HepG2 (cell line): ENCODE measurements around the gene IST1. TPM values are rescaled to one million over a fixed set of nuclear protein-coding genes. Genes with fewer than 3 reads are reported as not detected.

ENCODE experiments used
- ATAC-seq: fragments of 200-7000 bp; cut with Tn5 transposase; 3 replicates; pipeline ENCODE4 v1.9.1; 2020; ENCODE audit warnings: mild to moderate bottlenecking, moderate library complexity
- BruUV-seq: library from RNA; stranded (reverse); fragments of 400-500 nt; replicated peaks from 2 replicates; lab custom pipeline; 2021; lab: Mats Ljungman, UMichigan
- CTCF ChIA-PET: fragments of 300-600 bp; formaldehyde crosslinking; extraction: SDS; loops from one replicate; lab custom pipeline; 2021; ENCODE audit warnings: low total read pairs, inconsistent platforms, low intra/inter-chr PET ratio; lab: Yijun Ruan, JAX
- POLR2A ChIA-PET: fragments of 350-600 bp; sonication (Branson Sonifier 250); formaldehyde crosslinking; loops from one replicate; lab custom pipeline; 2020; ENCODE audit warnings: antibody characterized with exemption, inconsistent platforms; lab: Yijun Ruan, JAX
- DNase-seq: peaks from one replicate; pipeline ENCODE4 v3.0.0-alpha.2; 2015; ENCODE audit warnings: low spot score
- FAIRE-seq: peaks from 3 replicates; lab custom pipeline; 2011; peaks lifted over from hg19 to GRCh38; lab: Jason Lieb, UNC
- H2AFZ ChIP-seq: one replicate; pipeline ENCODE4 v1.6.1; 2011; ENCODE audit warnings: low read length, inconsistent platforms
- H3K27ac ChIP-seq: fragments of 300-600 bp; 3 replicates; pipeline ENCODE4 v1.8.0; 2011; ENCODE audit warnings: mixed run types, mild to moderate bottlenecking, mixed read lengths, low read length, inconsistent platforms; ENCODE audit not compliant: insufficient read depth; ENCODE audit errors: extremely low read length
- H3K27me3 ChIP-seq, 2 experiments: fragments of 200-600 bp in 1 of 2; 2 replicates in 1 of 2; 3 replicates in 1 of 2; pipeline versions ENCODE4 v1.6.0 to v1.8.0; 2011; ENCODE audit warnings: low read length in 2 of 2, mild to moderate bottlenecking in 2 of 2, moderate library complexity in 2 of 2, inconsistent platforms in 1 of 2; ENCODE audit not compliant: insufficient read depth in 2 of 2, control insufficient read depth in 1 of 2
- H3K36me3 ChIP-seq, 2 experiments: fragments of 200-600 bp in 1 of 2; replicated peaks in 1 of 2; 2 replicates in 1 of 2; 3 replicates in 1 of 2; pipeline versions ENCODE4 v1.5.1 to v1.8.0; 2011; ENCODE audit warnings: low read length in 2 of 2, inconsistent platforms in 1 of 2; ENCODE audit not compliant: insufficient read depth in 2 of 2, control insufficient read depth in 1 of 2
- H3K4me1 ChIP-seq: 2 replicates; pipeline ENCODE4 v1.5.1; 2012; ENCODE audit warnings: low read length, inconsistent platforms; ENCODE audit not compliant: insufficient read depth
- H3K4me2 ChIP-seq: 2 replicates; pipeline ENCODE4 v1.6.0; 2011; ENCODE audit warnings: low read depth, low read length, inconsistent platforms
- H3K4me3 ChIP-seq, 3 experiments: fragments of 200-600 bp in 1 of 3; sonication (generic), shearing (Covaris generic) in 1 of 3; replicated peaks in 1 of 3; 2 replicates each; pipeline ENCODE4 v1.5.1; 2011 to 2016; ENCODE audit warnings: low read length in 3 of 3, inconsistent platforms in 2 of 3, low read depth in 2 of 3, mild to moderate bottlenecking in 2 of 3, control low read depth in 1 of 3, mixed read lengths in 1 of 3; ENCODE audit not compliant: insufficient read depth in 1 of 3
- H3K79me2 ChIP-seq: one replicate; pipeline ENCODE4 v1.6.1; 2011; ENCODE audit warnings: low read length, inconsistent platforms; ENCODE audit not compliant: insufficient read depth
- H3K9ac ChIP-seq: 2 replicates; pipeline ENCODE4 v1.6.0; 2011; ENCODE audit warnings: mild to moderate bottlenecking, low read depth, low read length, inconsistent platforms; ENCODE audit not compliant: insufficient read depth
- H3K9me3 ChIP-seq: 2 replicates; pipeline ENCODE4 v1.5.1; 2012; ENCODE audit warnings: mild to moderate bottlenecking, low read length
- H4K20me1 ChIP-seq: 2 replicates; pipeline ENCODE4 v1.6.0; 2011; ENCODE audit warnings: inconsistent platforms, mild to moderate bottlenecking, low read length, moderate library complexity; ENCODE audit not compliant: insufficient read depth
- AKAP8 ChIP-seq: sonication (generic); formaldehyde crosslinking; IDR thresholded peaks from 2 replicates; pipeline ENCODE4 v1.5.1; 2020; ENCODE audit warnings: mild to moderate bottlenecking, missing genetic modification reagents
- GFI1 ChIP-seq: sonication (generic); formaldehyde crosslinking; IDR thresholded peaks from 2 replicates; pipeline ENCODE4 v1.5.0; 2020; ENCODE audit warnings: missing genetic modification reagents, mild to moderate bottlenecking, borderline replicate concordance
- HDAC6 ChIP-seq: fragments of 200-600 bp; sonication (generic); IDR thresholded peaks from 2 replicates; pipeline ENCODE4 v1.7.0; 2017; ENCODE audit warnings: mild to moderate bottlenecking, antibody characterized with exemption, low read length, low read depth
- KMT2A ChIP-seq: sonication (generic); formaldehyde crosslinking; IDR thresholded peaks from 2 replicates; pipeline ENCODE4 v1.4.0; 2020; ENCODE audit warnings: missing genetic modification reagents
- MAFF ChIP-seq: IDR thresholded peaks from 2 replicates; pipeline ENCODE4 v1.6.1; 2011; ENCODE audit warnings: low read depth, low read length, improper control_type of control experiment
- NFIB ChIP-seq: sonication (generic); formaldehyde crosslinking; IDR thresholded peaks from 2 replicates; pipeline ENCODE4 v1.9.0; 2021; ENCODE audit warnings: missing genetic modification reagents, mild to moderate bottlenecking, borderline replicate concordance
- NPAS2 ChIP-seq: sonication (generic); formaldehyde crosslinking; IDR thresholded peaks from 2 replicates; pipeline ENCODE4 v1.8.0; 2022; ENCODE audit warnings: mild to moderate bottlenecking, missing genetic modification reagents, borderline replicate concordance
- PAXIP1 ChIP-seq: sonication (generic); formaldehyde crosslinking; conservative IDR thresholded peaks from 2 replicates; pipeline ENCODE4 v1.4.0; 2020; ENCODE audit warnings: mild to moderate bottlenecking, missing genetic modification reagents, moderate library complexity
- PLSCR1 ChIP-seq: sonication (generic); formaldehyde crosslinking; IDR thresholded peaks from 2 replicates; pipeline ENCODE4 v1.5.0; 2020; ENCODE audit warnings: missing genetic modification reagents, mild to moderate bottlenecking, borderline replicate concordance
- PRDM10 ChIP-seq: sonication (generic); formaldehyde crosslinking; IDR thresholded peaks from 2 replicates; pipeline ENCODE4 v1.4.0; 2020; ENCODE audit warnings: low read depth, missing genetic modification reagents
- RFX3 ChIP-seq: IDR thresholded peaks from 2 replicates; pipeline ENCODE4 v1.6.1; 2016; ENCODE audit warnings: missing biosample characterization, missing genetic modification reagents
- SNAPC5 ChIP-seq: sonication (generic); formaldehyde crosslinking; IDR thresholded peaks from 2 replicates; pipeline ENCODE4 v1.8.1; 2023; ENCODE audit warnings: mild to moderate bottlenecking, missing genetic modification reagents, borderline replicate concordance
- ZC3H4 ChIP-seq: sonication (generic); formaldehyde crosslinking; IDR thresholded peaks from 2 replicates; pipeline ENCODE4 v1.4.0; 2020; ENCODE audit warnings: missing genetic modification reagents, borderline replicate concordance
- ZNF331 ChIP-seq: sonication (generic); formaldehyde crosslinking; IDR thresholded peaks from 2 replicates; pipeline ENCODE4 v1.4.0; 2020; ENCODE audit warnings: missing genetic modification reagents
- ZNF335 ChIP-seq: sonication (generic); formaldehyde crosslinking; IDR thresholded peaks from 2 replicates; pipeline ENCODE4 v1.4.0; 2020; ENCODE audit warnings: missing genetic modification reagents
- ZNF556 ChIP-seq: sonication (generic); formaldehyde crosslinking; IDR thresholded peaks from 2 replicates; pipeline ENCODE4 v1.4.0; 2020; ENCODE audit warnings: mild to moderate bottlenecking, missing genetic modification reagents, borderline replicate concordance
- WGBS: methylation state at CpG from one replicate; pipeline ENCODE4 v1.1.6; 2017; ENCODE audit warnings: low lambda C conversion rate; 5-methylcytosine and 5-hydroxymethylcytosine counted together
- in situ Hi-C: cut with HindIII; loops from 2 replicates; pipeline ENCODE4 v1.10.0; 2017; ENCODE audit warnings: low pct_unique_long_range_greater_than_20kb; ENCODE audit not compliant: extremely low pct_ligation_motif_present
- intact Hi-C: fragments of 100-400 bp; cut with micrococcal nuclease; formaldehyde crosslinking; loops from one replicate; pipeline ENCODE4 v1.10.0; 2022; ENCODE audit not compliant: unreplicated experiment
- polyA plus RNA-seq, 8 experiments: library from polyadenylated mRNA; depleted of rRNA in 3 of 8; stranded (reverse) in 7 of 8; unstranded in 1 of 8; fragments of >200 nt; fragmentation: Illumina TruSeq in 4 of 8; extraction: Trizol in 4 of 8; gene quantifications; 2 replicates each; pipeline versions ENCODE4 v1.2.1 to v1.2.3, GENCODE V29; 2011 to 2016; ENCODE audit warnings: low read depth in 4 of 8, missing spikeins in 1 of 8, mixed read lengths in 1 of 8; ENCODE audit not compliant: insufficient read depth in 1 of 8
- total RNA-seq, 5 experiments: library from RNA; depleted of rRNA; stranded (reverse); fragments of >200 nt; fragmentation: Illumina TruSeq; extraction: Trizol; gene quantifications; 2 replicates each; pipeline ENCODE4 v1.2.3, GENCODE V29; 2016; ENCODE audit warnings: low read depth in 1 of 5

Gene IST1
- total and polyA plus RNA-seq, 2 of the 13 experiments (the other 11 are each of a cell fraction or from before 2014, with no cell fraction given), result 346 to 415 TPM

- H3K9me3 ChIP-seq, result no peaks in the 10 kb centered on the region
- H3K4me2 ChIP-seq, result no peak overlapping the region
- no peaks in the 10 kb centered on the region for H3K27me3 ChIP-seq
- WGBS, result 95% methylated on average over 6 of the region's 6 CpGs
- no TSS peak for BruUV-seq
- ATAC-seq (no peak), FAIRE-seq (no peak), DNase-seq (no peak)
- peaks cover 63% of the 10 kb centered on the region for H4K20me1 ChIP-seq
- H3K9ac ChIP-seq, result no peak overlapping the region
- H3K27ac ChIP-seq, result no peak overlapping the region
- ChIA-PET POLR2A (interaction anchor here (1.9 kb wide), 1 partner anchor 17 kb away, joined by 5 read pairs; no protein-coding TSS in a partner anchor), CTCF (no interaction called here)
- no peak overlapping the region for H2AFZ ChIP-seq
- peaks cover 40 to 69% of the 10 kb centered on the region in 2 experiments for H3K36me3 ChIP-seq
- intact Hi-C loops, result no loop called here
- peaks cover 32% of the 10 kb centered on the region for H3K4me1 ChIP-seq
- peaks cover 79% of the 10 kb centered on the region for H3K79me2 ChIP-seq
- H3K4me3 ChIP-seq, result no peak overlapping the region
- no peak for TF ChIP-seq RFX3
- TF ChIP-seq PLSCR1 (CRISPR knock-in tag), result no peak
- no peak for TF ChIP-seq PAXIP1 (CRISPR knock-in tag)
- no peak for TF ChIP-seq AKAP8 (CRISPR knock-in tag)
- TF ChIP-seq HDAC6, result no peak
- TF ChIP-seq SNAPC5 (CRISPR knock-in tag), result no peak
- TF ChIP-seq KMT2A (CRISPR knock-in tag), result no peak
- TF ChIP-seq ZC3H4 (CRISPR knock-in tag), result no peak
- no peak for TF ChIP-seq GFI1 (CRISPR knock-in tag)
- no peak for TF ChIP-seq ZNF331 (CRISPR knock-in tag)
- no peak for TF ChIP-seq NPAS2 (CRISPR knock-in tag)
- no peak for TF ChIP-seq ZNF335 (CRISPR knock-in tag)
- no peak for TF ChIP-seq NFIB (CRISPR knock-in tag)
- TF ChIP-seq PRDM10 (CRISPR knock-in tag), result no peak
- no peak for TF ChIP-seq MAFF
- no peak for TF ChIP-seq ZNF556 (CRISPR knock-in tag)
- in situ Hi-C loops, result no loop called here
These were observed 22.6 kb downstream of the IST1 start for GRCh38 chr16:71917900-71918299.
